ENCODE data around the gene FBXL17.

The FBXL17 gene

GRCh38 chr5:108375768-108376167, 6.1 kb downstream of the FBXL17 start:
- in situ Hi-C loops (cut with MboI; ENCODE audit: low sequenced_read_pairs): no loop called here

GRCh38 chr5:108373426-108373825, 8.5 kb downstream of the FBXL17 start:
- in situ Hi-C loops (cut with MboI; ENCODE audit: low sequenced_read_pairs): no loop called here

- in situ Hi-C loops (cut with MboI; ENCODE audit: low sequenced_read_pairs): no loop called here
Measured at GRCh38 chr5:108372369-108372768, 9.5 kb downstream of the FBXL17 start.

- in situ Hi-C loops (cut with MboI; ENCODE audit: low sequenced_read_pairs): no loop called here
Measured at GRCh38 chr5:108371263-108371662, 10.6 kb downstream of the FBXL17 start.

GRCh38 chr5:108369167-108369566, 12.7 kb downstream of the FBXL17 start:
- in situ Hi-C loops (cut with MboI; ENCODE audit: low sequenced_read_pairs): no loop called here

GRCh38 chr5:108367679-108368334, 14.1 kb downstream of the FBXL17 start:
- in situ Hi-C loops (cut with MboI; ENCODE audit: low sequenced_read_pairs): no loop called here

GRCh38 chr5:108366500-108366899, 15.4 kb downstream of the FBXL17 start:
- in situ Hi-C loops (cut with MboI; ENCODE audit: low sequenced_read_pairs): no loop called here

- in situ Hi-C loops (cut with MboI; ENCODE audit: low sequenced_read_pairs): no loop called here
Measured at GRCh38 chr5:108361771-108362170, 20.1 kb downstream of the FBXL17 start.

- in situ Hi-C loops (cut with MboI; ENCODE audit: low sequenced_read_pairs): no loop called here
Measured at GRCh38 chr5:108361239-108361638, 20.7 kb downstream of the FBXL17 start.

GRCh38 chr5:108360280-108360679, 21.6 kb downstream of the FBXL17 start:
- in situ Hi-C loops (cut with MboI; ENCODE audit: low sequenced_read_pairs): no loop called here

GRCh38 chr5:108356286-108356685, 25.6 kb downstream of the FBXL17 start:
- in situ Hi-C loops (cut with MboI; ENCODE audit: low sequenced_read_pairs): no loop called here

- in situ Hi-C loops (cut with MboI; ENCODE audit: low sequenced_read_pairs): no loop called here
Measured at GRCh38 chr5:108353087-108353486, 28.8 kb downstream of the FBXL17 start.

GRCh38 chr5:108345541-108346171, 36.2 kb downstream of the FBXL17 start:
- in situ Hi-C loops (cut with MboI; ENCODE audit: low sequenced_read_pairs): no loop called here

- in situ Hi-C loops (cut with MboI; ENCODE audit: low sequenced_read_pairs): no loop called here
Measured at GRCh38 chr5:108344103-108344822, 37.6 kb downstream of the FBXL17 start.

- in situ Hi-C loops (cut with MboI; ENCODE audit: low sequenced_read_pairs): no loop called here
Measured at GRCh38 chr5:108341866-108342265, 40.0 kb downstream of the FBXL17 start.

GRCh38 chr5:108340131-108340530, 41.8 kb downstream of the FBXL17 start:
- in situ Hi-C loops (cut with MboI; ENCODE audit: low sequenced_read_pairs): no loop called here

GRCh38 chr5:108339220-108339619, 42.7 kb downstream of the FBXL17 start:
- in situ Hi-C loops (cut with MboI; ENCODE audit: low sequenced_read_pairs): no loop called here

GRCh38 chr5:108334225-108334624, 47.7 kb downstream of the FBXL17 start:
- in situ Hi-C loops (cut with MboI; ENCODE audit: low sequenced_read_pairs): no loop called here

- in situ Hi-C loops (cut with MboI; ENCODE audit: low sequenced_read_pairs): no loop called here
Measured at GRCh38 chr5:108326982-108327381, 54.9 kb downstream of the FBXL17 start.

GRCh38 chr5:108324886-108325285, 57.0 kb downstream of the FBXL17 start:
- in situ Hi-C loops (cut with MboI; ENCODE audit: low sequenced_read_pairs): no loop called here

GRCh38 chr5:108321341-108321740, 60.6 kb downstream of the FBXL17 start:
- in situ Hi-C loops (cut with MboI; ENCODE audit: low sequenced_read_pairs): no loop called here

GRCh38 chr5:108320231-108320630, 61.7 kb downstream of the FBXL17 start:
- in situ Hi-C loops (cut with MboI; ENCODE audit: low sequenced_read_pairs): no loop called here
